H1 (cell line): ENCODE results near the gene OPCML. TPM values are rescaled to one million over a fixed set of nuclear protein-coding genes. Genes with fewer than 3 reads are reported as not detected.

Source experiments
- CTCF ChIA-PET: fragments of 300-600 bp; sonication (Branson Sonifier 250); formaldehyde crosslinking; loops from one replicate; lab custom pipeline; 2021; ENCODE audit not compliant: partially characterized antibody; lab: Charles Lee
- POLR2A ChIA-PET: fragments of 300-600 bp; sonication (Branson Sonifier 250); formaldehyde crosslinking; loops from one replicate; lab custom pipeline; 2021; ENCODE audit warnings: inconsistent platforms; ENCODE audit not compliant: partially characterized antibody; lab: Charles Lee
- DNase-seq, 2 experiments: peaks; one replicate each; pipeline versions ENCODE4 v3.0.0 to v3.0.0-alpha.2; 2010 to 2022; ENCODE audit warnings: low spot score in 2 of 2, low read depth in 1 of 2, mixed read lengths in 1 of 2
- FAIRE-seq: peaks from 2 replicates; lab custom pipeline; 2011; peaks lifted over from hg19 to GRCh38; lab: Jason Lieb, UNC
- H2AFZ ChIP-seq: 2 replicates; pipeline ENCODE4 v1.8.1; 2012; ENCODE audit warnings: low read length, inconsistent platforms
- H2AK5ac ChIP-seq: 2 replicates; pipeline ENCODE4 v1.6.1; 2013; ENCODE audit warnings: low read depth, low read length
- H2BK120ac ChIP-seq: replicated peaks from 2 replicates; pipeline ENCODE3; 2013; ENCODE audit warnings: low read depth, low read length, inconsistent platforms
- H2BK12ac ChIP-seq: 2 replicates; pipeline ENCODE4 v1.6.1; 2013; ENCODE audit warnings: low read depth, low read length
- H2BK15ac ChIP-seq: 2 replicates; pipeline ENCODE4 v1.6.1; 2013; ENCODE audit warnings: low read length
- H2BK20ac ChIP-seq: 2 replicates; pipeline ENCODE4 v1.6.1; 2013; ENCODE audit warnings: low read length
- H2BK5ac ChIP-seq: 2 replicates; pipeline ENCODE4 v1.6.1; 2013; ENCODE audit warnings: low read depth, low read length
- H3K14ac ChIP-seq: 2 replicates; pipeline ENCODE4 v1.6.1; 2013; ENCODE audit warnings: inconsistent platforms; ENCODE audit not compliant: insufficient read length
- H3K18ac ChIP-seq: 2 replicates; pipeline ENCODE4 v1.6.1; 2013; ENCODE audit warnings: low read length; ENCODE audit errors: extremely low read depth
- H3K23ac ChIP-seq: 2 replicates; pipeline ENCODE4 v1.6.1; 2013; ENCODE audit warnings: inconsistent platforms; ENCODE audit not compliant: insufficient read length
- H3K23me2 ChIP-seq: 2 replicates; pipeline ENCODE4 v1.6.1; 2013; ENCODE audit warnings: low read depth, low read length
- H3K27ac ChIP-seq: 2 replicates; pipeline ENCODE4 v1.6.1; 2011; ENCODE audit warnings: low read depth, low read length, inconsistent platforms
- H3K27me3 ChIP-seq, 4 experiments: replicated peaks in 1 of 4; 1 replicate in 1 of 4; 2 replicates in 3 of 4; pipeline versions ENCODE4 v1.6.1 to v1.8.1; 2011 to 2013; ENCODE audit warnings: low read length in 3 of 4, mild to moderate bottlenecking in 3 of 4, inconsistent platforms in 2 of 4, mixed read lengths in 2 of 4, moderate library complexity in 1 of 4; ENCODE audit not compliant: control insufficient read depth in 3 of 4, insufficient read depth in 3 of 4; ENCODE audit errors: extremely low read depth in 1 of 4
- H3K36me3 ChIP-seq, 4 experiments: 2 replicates each; pipeline versions ENCODE4 v1.6.1 to v1.8.1; 2011 to 2013; ENCODE audit warnings: mild to moderate bottlenecking in 4 of 4, low read length in 3 of 4, moderate library complexity in 2 of 4, control low read depth in 1 of 4, inconsistent platforms in 1 of 4; ENCODE audit not compliant: insufficient read depth in 4 of 4, control insufficient read depth in 2 of 4
- H3K4ac ChIP-seq: replicated peaks from 2 replicates; pipeline ENCODE3; 2013; ENCODE audit warnings: low read length, low read depth, mixed read lengths, inconsistent platforms; ENCODE audit not compliant: insufficient read length
- H3K4me1 ChIP-seq, 4 experiments: replicated peaks in 1 of 4; 1 replicate in 1 of 4; 2 replicates in 3 of 4; pipeline versions ENCODE4 v1.6.1 to v1.8.1; 2011 to 2013; ENCODE audit warnings: low read length in 3 of 4, inconsistent platforms in 2 of 4, mixed read lengths in 1 of 4; ENCODE audit not compliant: insufficient read depth in 4 of 4, control insufficient read depth in 3 of 4
- H3K4me2 ChIP-seq, 2 experiments: 2 replicates each; pipeline versions ENCODE4 v1.6.1 to v1.8.1; 2011 to 2013; ENCODE audit warnings: low read depth in 2 of 2, low read length in 2 of 2, control low read depth in 1 of 2, inconsistent platforms in 1 of 2, mild to moderate bottlenecking in 1 of 2; ENCODE audit not compliant: insufficient read depth in 1 of 2
- H3K4me3 ChIP-seq, 4 experiments: fragments of 200-600, 300-600 bp in 1 of 4; sonication (generic), shearing (Covaris generic), sonication (Bioruptor Twin) in 1 of 4; 2 replicates each; pipeline versions ENCODE4 v1.5.1 to v1.8.1; 2011 to 2016; ENCODE audit warnings: low read length in 4 of 4, low read depth in 3 of 4, control low read depth in 2 of 4, inconsistent platforms in 2 of 4, mild to moderate bottlenecking in 2 of 4, mixed read lengths in 1 of 4, moderate library complexity in 1 of 4; ENCODE audit not compliant: insufficient read depth in 2 of 4; ENCODE audit errors: extremely low read depth in 1 of 4
- H3K56ac ChIP-seq: replicated peaks from 2 replicates; pipeline ENCODE3; 2013; ENCODE audit warnings: low read depth, mild to moderate bottlenecking, mixed read lengths, low read length, inconsistent platforms; ENCODE audit not compliant: insufficient read length
- H3K79me1 ChIP-seq: 2 replicates; pipeline ENCODE4 v1.6.1; 2013; ENCODE audit warnings: low read depth, low read length, control low read depth
- H3K79me2 ChIP-seq, 2 experiments: 2 replicates each; pipeline versions ENCODE4 v1.6.1 to v1.8.1; 2012 to 2013; ENCODE audit warnings: low read length in 2 of 2, mild to moderate bottlenecking in 2 of 2, inconsistent platforms in 1 of 2; ENCODE audit not compliant: insufficient read depth in 2 of 2, control insufficient read depth in 1 of 2
- H3K9ac ChIP-seq, 4 experiments: replicated peaks in 1 of 4; 1 replicate in 1 of 4; 2 replicates in 3 of 4; pipeline versions ENCODE4 v1.6.1 to v1.8.1; 2011 to 2013; ENCODE audit warnings: low read depth in 3 of 4, low read length in 3 of 4, control low read depth in 2 of 4, mild to moderate bottlenecking in 2 of 4, moderate library complexity in 2 of 4, inconsistent platforms in 1 of 4; ENCODE audit errors: extremely low read depth in 1 of 4
- H3K9me3 ChIP-seq, 2 experiments: 2 replicates each; pipeline versions ENCODE4 v1.6.1 to v1.8.1; 2012 to 2013; ENCODE audit warnings: mild to moderate bottlenecking in 2 of 2, moderate library complexity in 2 of 2, control low read depth in 1 of 2, inconsistent platforms in 1 of 2, low read depth in 1 of 2, low read length in 1 of 2, mixed read lengths in 1 of 2; ENCODE audit not compliant: insufficient read depth in 2 of 2
- H4K20me1 ChIP-seq, 2 experiments: replicated peaks in 1 of 2; 2 replicates each; pipeline versions ENCODE3 to v1.8.1; 2011 to 2013; ENCODE audit warnings: inconsistent platforms in 2 of 2, low read length in 2 of 2, mild to moderate bottlenecking in 1 of 2; ENCODE audit not compliant: insufficient read depth in 2 of 2, control insufficient read depth in 1 of 2
- H4K5ac ChIP-seq: 2 replicates; pipeline ENCODE4 v1.6.1; 2013; ENCODE audit warnings: low read length, low read depth, mixed read lengths, inconsistent platforms; ENCODE audit not compliant: insufficient read length
- H4K8ac ChIP-seq: 2 replicates; pipeline ENCODE4 v1.8.0; 2013; ENCODE audit warnings: mild to moderate bottlenecking, moderate library complexity, low read length, inconsistent platforms; ENCODE audit not compliant: insufficient read depth; ENCODE audit errors: extremely low read depth
- H4K91ac ChIP-seq: replicated peaks from 2 replicates; pipeline ENCODE3; 2013; ENCODE audit warnings: low read length, mixed read lengths, inconsistent platforms; ENCODE audit not compliant: insufficient read length
- CHD2 ChIP-seq: IDR thresholded peaks from 2 replicates; pipeline ENCODE4 v1.6.1; 2012; ENCODE audit warnings: low read length, improper control_type of control experiment
- WGBS, 2 experiments: shearing (Covaris generic) in 1 of 2; methylation state at CpG; one replicate each; pipeline versions ENCODE4 v1.1.6 to v1.1.7; 2013 to 2015; ENCODE audit warnings: low lambda C conversion rate in 2 of 2, mixed read lengths in 2 of 2, inconsistent platforms in 1 of 2, low coverage in 1 of 2, missing lambda C conversion rate in 1 of 2; ENCODE audit not compliant: insufficient replicate concordance in 2 of 2, insufficient coverage in 1 of 2, insufficient read length in 1 of 2; ENCODE audit errors: extremely low coverage in 1 of 2, missing lambda C conversion rate in 1 of 2; 5-methylcytosine and 5-hydroxymethylcytosine counted together
- polyA plus RNA-seq, 7 experiments: library from polyadenylated mRNA; depleted of rRNA in 3 of 7; stranded (reverse) in 5 of 7; unstranded in 2 of 7; fragments of >200 nt in 5 of 7; fragments of 200-250 nt in 2 of 7; gene quantifications; 1 replicate in 5 of 7; 2 replicates in 1 of 7; 4 replicates in 1 of 7; pipeline versions ENCODE4 v1.2.1 to v1.2.3, GENCODE V29; 2011 to 2013; ENCODE audit warnings: missing spikeins in 2 of 7, mixed read lengths in 2 of 7
- total RNA-seq: library from RNA; stranded (reverse); fragmentation: NEBNext Ultra II Directional; extraction: Animal tissue kit (Norgen Biotek cat#: 25700); gene quantifications from 2 replicates; pipeline ENCODE4 v1.2.1, GENCODE V29; 2021

OPCML gene
- total and polyA plus RNA-seq, 2 of the 8 experiments (the other 6 are each of a cell fraction or from before 2014, with no cell fraction given) = 2.3 to 3.1 TPM

- no peak overlapping the region for H3K27ac ChIP-seq
These were observed 384.7 kb downstream of the OPCML start for GRCh38 chr11:133147625-133148024.

More at GRCh38 chr11:133147625-133148024, 384.7 kb downstream of the OPCML start:
- no peak overlapping the region for H3K4me2 ChIP-seq
- H3K79me2 ChIP-seq = no peaks in the 10 kb centered on the region
- H2AK5ac ChIP-seq = no peak overlapping the region
- H3K27me3 ChIP-seq = no peaks in the 10 kb centered on the region
- H3K9me3 ChIP-seq = no peaks in the 10 kb centered on the region
- H2BK15ac ChIP-seq = no peak overlapping the region
- no peak overlapping the region for H4K5ac ChIP-seq
- no peak for FAIRE-seq
- no peaks in the 10 kb centered on the region; a peak in 1 of 7 replicates for H3K4me1 ChIP-seq
- no peaks in the 10 kb centered on the region for H3K79me1 ChIP-seq
- H2AFZ ChIP-seq = no peak overlapping the region
- H3K56ac ChIP-seq = no peak overlapping the region
- H2BK120ac ChIP-seq = no peak overlapping the region
- H3K4me3 ChIP-seq = no peak overlapping the region
- no peak overlapping the region for H2BK12ac ChIP-seq
- no peaks in the 10 kb centered on the region for H3K36me3 ChIP-seq
- no peak for TF ChIP-seq CHD2
- no peak overlapping the region; the same call in 1 of the 2 replicates for H4K8ac ChIP-seq
- no peak for DNase-seq
- whole genome bisulfite sequencing, 2 experiments = 90% methylated on average over 8 of the region's 8 CpGs; no CpG with 5 or more reads in 1 of the 2 experiments
- H2BK5ac ChIP-seq = no peak overlapping the region
- H3K23ac ChIP-seq = no peak overlapping the region
- no peak overlapping the region for H3K9ac ChIP-seq
- ChIA-PET POLR2A (no interaction called here), CTCF (interaction anchor here (0.6 to 7.6 kb wide), 7 partner anchors 9 to 876 kb away, joined by 3 to 56 read pairs (median 5); no protein-coding TSS in a partner anchor)
- no peak overlapping the region for H4K91ac ChIP-seq
- no peaks in the 10 kb centered on the region for H3K23me2 ChIP-seq
- H3K18ac ChIP-seq = no peak overlapping the region
- H3K14ac ChIP-seq = no peak overlapping the region
- H2BK20ac ChIP-seq = no peak overlapping the region
- H4K20me1 ChIP-seq = no peaks in the 10 kb centered on the region
- no peak overlapping the region for H3K4ac ChIP-seq
